ENCODE data around the gene WDR59. TPM values are rescaled to one million over a fixed set of nuclear protein-coding genes. Genes with fewer than 3 reads are reported as not detected.

The WDR59 gene
- total RNA-seq = 60.0 TPM
- 32.6 TPM for polyA plus RNA-seq (ENCODE audit: insufficient read depth, low read depth, low replicate concordance)
- long read RNA-seq, donor 1, partial matches to known transcripts = 0 of 3 reads
- long read RNA-seq, donor 1, other reads (novel, unspliced or antisense) = 0 of 3 reads
- long read RNA-seq, donor 2, full-length matches to known transcripts = 3 of 3 reads
- long read RNA-seq, donor 2, partial matches to known transcripts = 0 of 3 reads
- long read RNA-seq, donor 2, other reads (novel, unspliced or antisense) = 0 of 3 reads
- long read RNA-seq, donor 3, full-length matches to known transcripts = 3 of 3 reads
- long read RNA-seq, donor 3, partial matches to known transcripts = 0 of 3 reads
- long read RNA-seq, donor 3, other reads (novel, unspliced or antisense) = 0 of 3 reads
- long read RNA-seq, donor 4, full-length matches to known transcripts = 1 of 41 reads
- long read RNA-seq, donor 4, partial matches to known transcripts = 12 of 41 reads
- long read RNA-seq, donor 4, other reads (novel, unspliced or antisense) = 28 of 41 reads
- long read RNA-seq, donor 5 = 0 reads
- long read RNA-seq, donor 6, partial matches to known transcripts = 0 of 1 reads
- long read RNA-seq, donor 6, other reads (novel, unspliced or antisense) = 0 of 1 reads
- long read RNA-seq, donor 7, full-length matches to known transcripts = 8 of 27 reads
- long read RNA-seq, donor 7, partial matches to known transcripts = 10 of 27 reads
- long read RNA-seq, donor 7, other reads (novel, unspliced or antisense) = 9 of 27 reads
- long read RNA-seq, donor 8, partial matches to known transcripts = 37 of 40 reads
- long read RNA-seq, donor 8, other reads (novel, unspliced or antisense) = 0 of 40 reads
- long read RNA-seq, donor 9, partial matches to known transcripts = 0 of 1 reads
- long read RNA-seq, donor 9, other reads (novel, unspliced or antisense) = 0 of 1 reads
- long read RNA-seq, donor 10, partial matches to known transcripts = 33 of 36 reads
- long read RNA-seq, donor 10, other reads (novel, unspliced or antisense) = 0 of 36 reads

GRCh38 chr16:74984529-74985296 lies at the start of gene WDR59:
TSS of gene WDR59 (minus strand) at chr16:74985123. CDS start at chr16:74985017, 106 bp downstream.
- Histone ChIP-seq H3K27me3 (ENCODE audit: control insufficient read depth, insufficient read depth, low read length) (no peaks in the 10 kb centered on the region), H3K9me3 (ENCODE audit: control insufficient read depth in 2 of 3, insufficient read depth in 1 of 3, low read length in 3 of 3) (no peaks in the 10 kb centered on the region), H3K36me3 (ENCODE audit: control insufficient read depth in 2 of 3, insufficient read depth in 3 of 3, low read length in 3 of 3) (no peaks in the 10 kb centered on the region), H3K27ac (ENCODE audit: low read depth in 2 of 2, low read length in 2 of 2) (peak within 1 kb of the TSS; percentile 52 to 78), H3K4me3 (ENCODE audit: low read length in 3 of 3) (peak within 1 kb of the TSS; percentile 95 to 99 (median 97)), H3K9ac (ENCODE audit: low read length in 3 of 3) (peak within 1 kb of the TSS; percentile 86 to 98 (median 96)), H3K4me1 (ENCODE audit: control insufficient read depth in 2 of 3, insufficient read depth in 2 of 3, low read depth in 1 of 3, low read length in 3 of 3) (peaks cover 0 to 2% (median 0%) of the 10 kb centered on the region in 3 donors)
- TF ChIP-seq, protein P1, sequence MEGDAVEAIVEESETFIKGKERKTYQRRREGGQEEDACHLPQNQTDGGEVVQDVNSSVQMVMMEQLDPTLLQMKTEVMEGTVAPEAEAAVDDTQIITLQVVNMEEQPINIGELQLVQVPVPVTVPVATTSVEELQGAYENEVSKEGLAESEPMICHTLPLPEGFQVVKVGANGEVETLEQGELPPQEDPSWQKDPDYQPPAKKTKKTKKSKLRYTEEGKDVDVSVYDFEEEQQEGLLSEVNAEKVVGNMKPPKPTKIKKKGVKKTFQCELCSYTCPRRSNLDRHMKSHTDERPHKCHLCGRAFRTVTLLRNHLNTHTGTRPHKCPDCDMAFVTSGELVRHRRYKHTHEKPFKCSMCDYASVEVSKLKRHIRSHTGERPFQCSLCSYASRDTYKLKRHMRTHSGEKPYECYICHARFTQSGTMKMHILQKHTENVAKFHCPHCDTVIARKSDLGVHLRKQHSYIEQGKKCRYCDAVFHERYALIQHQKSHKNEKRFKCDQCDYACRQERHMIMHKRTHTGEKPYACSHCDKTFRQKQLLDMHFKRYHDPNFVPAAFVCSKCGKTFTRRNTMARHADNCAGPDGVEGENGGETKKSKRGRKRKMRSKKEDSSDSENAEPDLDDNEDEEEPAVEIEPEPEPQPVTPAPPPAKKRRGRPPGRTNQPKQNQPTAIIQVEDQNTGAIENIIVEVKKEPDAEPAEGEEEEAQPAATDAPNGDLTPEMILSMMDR (IDR thresholded peaks at IDR 0.05; ENCODE audit: borderline replicate concordance, extremely low read depth, insufficient read depth) = no peak
- intact Hi-C loops (cut with DNase I) = no loop called here
- FAIRE-seq = peak; percentile 80
- peak; percentile 99 to 100 (median 99) for DNase-seq

- FAIRE-seq (no peak), DNase-seq (no peak)
- H3K36me3 ChIP-seq (ENCODE audit: control insufficient read depth in 2 of 3, insufficient read depth in 3 of 3, low read length in 3 of 3) = no peaks in the 10 kb centered on the region
- peaks cover 0 to 1% (median 0%) of the 10 kb centered on the region in 3 donors for H3K9me3 ChIP-seq (ENCODE audit: control insufficient read depth in 2 of 3, insufficient read depth in 1 of 3, low read length in 3 of 3)
- H3K4me1 ChIP-seq (ENCODE audit: control insufficient read depth in 2 of 3, insufficient read depth in 2 of 3, low read depth in 1 of 3, low read length in 3 of 3) = peaks cover 0 to 4% (median 0%) of the 10 kb centered on the region in 3 donors
- TF ChIP-seq, protein P1 (IDR thresholded peaks at IDR 0.05; ENCODE audit: borderline replicate concordance, extremely low read depth, insufficient read depth) = no peak
- no peak overlapping the region for H3K4me3 ChIP-seq (ENCODE audit: low read length in 3 of 3)
- no peak overlapping the region for H3K9ac ChIP-seq (ENCODE audit: low read length in 3 of 3)
- intact Hi-C loops (cut with DNase I) = no loop called here
- no peaks in the 10 kb centered on the region for H3K27me3 ChIP-seq (ENCODE audit: control insufficient read depth, insufficient read depth, low read length)
- H3K27ac ChIP-seq (ENCODE audit: low read depth in 2 of 2, low read length in 2 of 2) = no peak overlapping the region
Measured at GRCh38 chr16:75032655-75033054, 47.7 kb upstream of the WDR59 start.

DNA sequence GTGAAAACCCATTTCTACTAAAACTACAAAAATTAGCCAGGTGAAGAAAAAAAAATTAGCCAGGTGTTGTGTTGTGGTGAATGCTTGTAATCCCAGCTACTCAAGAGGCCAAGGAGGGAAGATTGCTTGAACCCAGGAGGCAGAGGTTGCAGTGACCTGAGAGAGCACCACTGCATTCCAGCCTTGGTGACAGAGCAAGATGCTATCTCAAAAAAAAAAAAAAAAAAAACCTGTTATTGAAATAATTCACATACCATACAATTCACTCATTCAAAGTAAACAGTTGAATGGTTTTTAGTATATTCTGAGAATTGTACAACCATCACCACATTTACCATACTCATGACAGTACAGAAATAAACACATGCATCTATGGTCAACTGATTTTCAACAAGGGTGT lies 44.9 kb upstream of the WDR59 start:
- H3K9me3 ChIP-seq (ENCODE audit: control insufficient read depth in 2 of 3, insufficient read depth in 1 of 3, low read length in 3 of 3) = no peaks in the 10 kb centered on the region
- no peaks in the 10 kb centered on the region for H3K27me3 ChIP-seq (ENCODE audit: control insufficient read depth, insufficient read depth, low read length)
- TF ChIP-seq, protein P1 (IDR thresholded peaks at IDR 0.05; ENCODE audit: borderline replicate concordance, extremely low read depth, insufficient read depth) = no peak
- H3K9ac ChIP-seq (ENCODE audit: low read length in 3 of 3) = no peak overlapping the region
- no peak overlapping the region for H3K4me3 ChIP-seq (ENCODE audit: low read length in 3 of 3)
- H3K27ac ChIP-seq (ENCODE audit: low read depth in 2 of 2, low read length in 2 of 2) = no peak overlapping the region
- no peaks in the 10 kb centered on the region for H3K36me3 ChIP-seq (ENCODE audit: control insufficient read depth in 2 of 3, insufficient read depth in 3 of 3, low read length in 3 of 3)
- peaks cover 0 to 5% (median 0%) of the 10 kb centered on the region in 3 donors for H3K4me1 ChIP-seq (ENCODE audit: control insufficient read depth in 2 of 3, insufficient read depth in 2 of 3, low read depth in 1 of 3, low read length in 3 of 3)
- intact Hi-C loops (cut with DNase I) = no loop called here
- FAIRE-seq = no peak
- DNase-seq = no peak
